ENCODE results near the gene NFATC1.
"Not testable (repeated sequence)": the region's sequence is repeated elsewhere in the genome, so short reads cannot be mapped to it uniquely, and the experiment has no call there.

DNA sequence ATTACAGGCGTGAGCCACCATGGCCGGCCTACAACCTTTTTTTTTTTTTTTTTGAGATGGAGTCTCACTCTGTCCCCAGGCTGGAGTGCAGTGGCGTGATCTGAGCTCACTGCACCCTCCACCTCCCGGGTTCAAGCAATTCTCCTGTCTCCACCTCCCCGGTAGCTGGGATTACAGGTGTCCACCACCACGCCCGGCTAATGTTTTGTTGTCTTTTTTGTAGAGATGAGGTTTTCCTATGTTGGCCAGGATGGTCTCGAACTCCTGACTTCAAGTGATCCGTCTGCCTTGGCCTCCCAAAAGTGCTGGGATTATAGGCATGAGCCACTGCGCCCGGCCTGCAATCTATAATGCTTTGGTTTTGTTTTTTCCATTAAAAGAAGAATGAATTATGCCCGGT lies 19.1 kb upstream of the NFATC1 start:
- TF ChIP-seq POLR2A (IDR thresholded peaks at IDR 0.05): not testable (repeated sequence)
- TF ChIP-seq, protein P1, sequence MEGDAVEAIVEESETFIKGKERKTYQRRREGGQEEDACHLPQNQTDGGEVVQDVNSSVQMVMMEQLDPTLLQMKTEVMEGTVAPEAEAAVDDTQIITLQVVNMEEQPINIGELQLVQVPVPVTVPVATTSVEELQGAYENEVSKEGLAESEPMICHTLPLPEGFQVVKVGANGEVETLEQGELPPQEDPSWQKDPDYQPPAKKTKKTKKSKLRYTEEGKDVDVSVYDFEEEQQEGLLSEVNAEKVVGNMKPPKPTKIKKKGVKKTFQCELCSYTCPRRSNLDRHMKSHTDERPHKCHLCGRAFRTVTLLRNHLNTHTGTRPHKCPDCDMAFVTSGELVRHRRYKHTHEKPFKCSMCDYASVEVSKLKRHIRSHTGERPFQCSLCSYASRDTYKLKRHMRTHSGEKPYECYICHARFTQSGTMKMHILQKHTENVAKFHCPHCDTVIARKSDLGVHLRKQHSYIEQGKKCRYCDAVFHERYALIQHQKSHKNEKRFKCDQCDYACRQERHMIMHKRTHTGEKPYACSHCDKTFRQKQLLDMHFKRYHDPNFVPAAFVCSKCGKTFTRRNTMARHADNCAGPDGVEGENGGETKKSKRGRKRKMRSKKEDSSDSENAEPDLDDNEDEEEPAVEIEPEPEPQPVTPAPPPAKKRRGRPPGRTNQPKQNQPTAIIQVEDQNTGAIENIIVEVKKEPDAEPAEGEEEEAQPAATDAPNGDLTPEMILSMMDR (IDR thresholded peaks at IDR 0.05): not testable (repeated sequence)
